T-cell (primary cell): ENCODE data around the gene PNISR. TPM values are rescaled to one million over a fixed set of nuclear protein-coding genes. Genes with fewer than 3 reads are reported as not detected.

ENCODE experiments used
- ATAC-seq, 4 experiments: fragments of 200-7000 bp in 3 of 4; fragments of 150-1000 bp in 1 of 4; cut with Tn5 transposase; replicated peaks in 1 of 4; 1 replicate in 3 of 4; 2 replicates in 1 of 4; pipeline ENCODE4 v1.10.0; 2021; ENCODE audit warnings: moderate library complexity in 3 of 4, mild to moderate bottlenecking in 2 of 4, moderate number of reproducible peaks in 1 of 4
- CTCF ChIA-PET, 2 donors: fragments of 300-600 bp; sonication (Branson Sonifier 250); formaldehyde crosslinking; loops; one replicate each; lab custom pipeline; 2022; ENCODE audit warnings: antibody characterized with exemption in 2 of 2; lab: Charles Lee
- POLR2A ChIA-PET, 2 donors: fragments of 300-600 bp; sonication (Branson Sonifier 250); formaldehyde crosslinking; loops; one replicate each; lab custom pipeline; 2022; ENCODE audit warnings: antibody characterized with exemption in 2 of 2; lab: Charles Lee
- DNase-seq, 35 experiments: peaks; one replicate each; pipeline versions ENCODE4 v3.0.0 to v3.0.0-alpha.2; 2013 to 2023
- H3K27ac ChIP-seq: one replicate; pipeline ENCODE4 v1.5.1; 2013; ENCODE audit warnings: low read length
- H3K27me3 ChIP-seq, 2 experiments: replicated peaks in 1 of 2; 1 replicate in 1 of 2; 2 replicates in 1 of 2; pipeline versions ENCODE4 v1.6.1 to v1.7.0; 2013; ENCODE audit warnings: low read length in 1 of 2, mixed read lengths in 1 of 2; ENCODE audit not compliant: control insufficient read depth in 2 of 2, insufficient read depth in 2 of 2; ENCODE audit errors: extremely low read depth in 1 of 2
- H3K36me3 ChIP-seq, 2 donors: 1 replicate in 1 of 2; 2 replicates in 1 of 2; pipeline versions ENCODE4 v1.6.1 to v1.7.0; 2013; ENCODE audit warnings: low read length in 1 of 2; ENCODE audit not compliant: control insufficient read depth in 2 of 2, insufficient read depth in 1 of 2; ENCODE audit errors: extremely low read depth in 1 of 2
- H3K4me1 ChIP-seq, 2 experiments: 1 replicate in 1 of 2; 2 replicates in 1 of 2; pipeline versions ENCODE4 v1.6.1 to v1.7.0; 2013; ENCODE audit warnings: low read length in 2 of 2, mixed read lengths in 1 of 2; ENCODE audit not compliant: insufficient read depth in 2 of 2, control insufficient read depth in 1 of 2; ENCODE audit errors: extremely low read depth in 1 of 2
- H3K4me3 ChIP-seq, 2 donors: 1 replicate in 1 of 2; 2 replicates in 1 of 2; pipeline versions ENCODE4 v1.5.1 to v1.7.0; 2013; ENCODE audit warnings: mild to moderate bottlenecking in 2 of 2, low read length in 1 of 2, moderate library complexity in 1 of 2; ENCODE audit not compliant: control insufficient read depth in 1 of 2; ENCODE audit errors: extremely low read depth in 1 of 2
- H3K9me3 ChIP-seq: 2 replicates; pipeline ENCODE4 v1.7.0; 2013
- H3K27ac Mint-ChIP-seq, 2 donors: one replicate each; pipeline ENCODE4 v1.8.0; 2020 to 2021; ENCODE audit warnings: mild to moderate bottlenecking in 2 of 2, mixed read lengths in 2 of 2
- H3K27me3 Mint-ChIP-seq, 2 donors: one replicate each; pipeline ENCODE4 v1.8.0; 2021 to 2022; ENCODE audit warnings: mixed read lengths in 2 of 2
- H3K36me3 Mint-ChIP-seq: one replicate; pipeline ENCODE4 v1.8.0; 2021; ENCODE audit warnings: mixed read lengths
- H3K4me1 Mint-ChIP-seq, 3 donors: one replicate each; pipeline ENCODE4 v1.8.0; 2020 to 2022; ENCODE audit warnings: mixed read lengths in 3 of 3, mild to moderate bottlenecking in 1 of 3
- H3K4me3 Mint-ChIP-seq, 3 donors: one replicate each; pipeline ENCODE4 v1.8.0; 2020 to 2022; ENCODE audit warnings: mild to moderate bottlenecking in 3 of 3, mixed read lengths in 3 of 3, moderate library complexity in 3 of 3
- H3K9me3 Mint-ChIP-seq, 3 donors: one replicate each; pipeline ENCODE4 v1.8.0; 2020 to 2022; ENCODE audit warnings: mixed read lengths in 3 of 3
- WGBS: methylation state at CpG from one replicate; pipeline ENCODE4 v1.1.5; 2013; ENCODE audit warnings: missing lambda C conversion rate; ENCODE audit not compliant: insufficient coverage; 5-methylcytosine and 5-hydroxymethylcytosine counted together
- total RNA-seq, 35 experiments: library from RNA in 6 of 35; stranded (reverse) in 6 of 35; fragments of 120-200 nt in 1 of 35; gene quantifications; one replicate each; pipeline versions ENCODE4 v1.2.1 to v1.2.4 and lab custom pipeline; 2013 to 2026

The PNISR gene
- total RNA-seq, 5 donors from 2014 or later (not counting 1 experiment from before 2014, with no cell fraction given), result 212 to 351 (median 234) TPM

- Histone ChIP-seq H3K9me3 (no peaks in the 10 kb centered on the region), H3K27me3 (no peaks in the 10 kb centered on the region), H3K4me1 (peaks cover 6 to 16% of the 10 kb centered on the region in 2 experiments), H3K4me3 (no peak overlapping the region), H3K36me3 (peaks cover 0 to 34% of the 10 kb centered on the region in 2 donors), H3K27ac (no peak overlapping the region)
- no peak for ATAC-seq
- Mint-ChIP-seq H3K4me3 (no peak overlapping the region), H3K36me3 (peaks cover 27% of the 10 kb centered on the region), H3K27me3 (no peaks in the 10 kb centered on the region), H3K27ac (no peak overlapping the region), H3K4me1 (peaks cover 67 to 71% (median 71%) of the 10 kb centered on the region in 3 donors), H3K9me3 (no peaks in the 10 kb centered on the region)
- ChIA-PET CTCF (no interaction called here), POLR2A (interaction anchor here (1.0 to 1.4 kb wide), 2 partner anchors 9 to 12 kb away, joined by 4 to 7 read pairs; partner anchors contain the start of gene PNISR (in 1 of the 2))
- DNase-seq, result no peak
These were observed 9.7 kb downstream of the PNISR start for GRCh38 chr6:99415446-99415845.

GRCh38 chr6:99412065-99412464 is 13.0 kb downstream of the PNISR start:
- H3K36me3 Mint-ChIP-seq, result peaks cover 39% of the 10 kb centered on the region
- H3K9me3 Mint-ChIP-seq, result no peaks in the 10 kb centered on the region
- peaks cover 47 to 49% (median 49%) of the 10 kb centered on the region in 3 donors for H3K4me1 Mint-ChIP-seq
- H3K4me3 Mint-ChIP-seq, result no peak overlapping the region
- Histone ChIP-seq H3K27me3 (no peaks in the 10 kb centered on the region), H3K27ac (no peak overlapping the region), H3K4me1 (peaks cover 0 to 2% of the 10 kb centered on the region in 2 experiments), H3K9me3 (no peaks in the 10 kb centered on the region), H3K36me3 (peaks cover 5 to 62% of the 10 kb centered on the region in 2 donors), H3K4me3 (no peak overlapping the region)
- H3K27ac Mint-ChIP-seq, result no peak overlapping the region
- DNase-seq (no peak), ATAC-seq (no peak)
- POLR2A ChIA-PET, result interaction anchor here in 1 of 2 donors (1.0 kb wide), 1 partner anchor 10 kb away, joined by 6 read pairs; no protein-coding TSS in a partner anchor
- CTCF ChIA-PET, result no interaction called here
- no CpG with 5 or more reads among the region's 1 CpG for WGBS
- H3K27me3 Mint-ChIP-seq, result no peaks in the 10 kb centered on the region

- Histone ChIP-seq H3K36me3 (peaks cover 10 to 81% of the 10 kb centered on the region in 2 donors), H3K27ac (no peak overlapping the region), H3K4me1 (no peaks in the 10 kb centered on the region), H3K9me3 (no peaks in the 10 kb centered on the region), H3K4me3 (no peak overlapping the region), H3K27me3 (no peaks in the 10 kb centered on the region)
- H3K27me3 Mint-ChIP-seq, result no peaks in the 10 kb centered on the region
- peaks cover 31 to 36% (median 31%) of the 10 kb centered on the region in 3 donors for H3K4me1 Mint-ChIP-seq
- ChIA-PET CTCF (interaction anchor here (0.6 to 1.3 kb wide), 3 partner anchors 16 to 458 kb away, joined by 3 to 5 read pairs (median 3); no protein-coding TSS in a partner anchor), POLR2A (interaction anchor here in 1 of 2 donors (0.6 to 1.5 kb wide), 3 partner anchors 15 to 27 kb away, joined by 4 to 8 read pairs (median 5); partner anchors contain the start of genes COQ3 and PNISR)
- no peak overlapping the region for H3K27ac Mint-ChIP-seq
- DNase-seq (no peak), ATAC-seq (no peak)
- H3K36me3 Mint-ChIP-seq, result peaks cover 51% of the 10 kb centered on the region
- no peaks in the 10 kb centered on the region for H3K9me3 Mint-ChIP-seq
- no peak overlapping the region for H3K4me3 Mint-ChIP-seq
These were observed 15.4 kb downstream of the PNISR start for GRCh38 chr6:99409672-99410071.

GRCh38 chr6:99407076-99407475 is 18.0 kb downstream of the PNISR start:
- ATAC-seq (no peak), DNase-seq (no peak)
- no peak overlapping the region for H3K27ac ChIP-seq
- H3K4me3 ChIP-seq, result no peak overlapping the region
- H3K36me3 ChIP-seq, result peaks cover 14 to 92% of the 10 kb centered on the region in 2 donors
- H3K27ac Mint-ChIP-seq, result no peak overlapping the region
- no peaks in the 10 kb centered on the region for H3K9me3 Mint-ChIP-seq
- H3K27me3 Mint-ChIP-seq, result no peaks in the 10 kb centered on the region
- no peak overlapping the region for H3K4me3 Mint-ChIP-seq
- no peaks in the 10 kb centered on the region for H3K4me1 ChIP-seq
- H3K4me1 Mint-ChIP-seq, result peaks cover 11 to 14% (median 11%) of the 10 kb centered on the region in 3 donors
- no peaks in the 10 kb centered on the region for H3K27me3 ChIP-seq
- peaks cover 53% of the 10 kb centered on the region for H3K36me3 Mint-ChIP-seq
- 75% methylated on average over 4 of the region's 7 CpGs for WGBS
- ChIA-PET CTCF (no interaction called here), POLR2A (interaction anchor here in 1 of 2 donors (0.6 kb wide), 1 partner anchor 12 kb away, joined by 5 read pairs; no protein-coding TSS in a partner anchor)
- no peaks in the 10 kb centered on the region for H3K9me3 ChIP-seq

- no peaks in the 10 kb centered on the region for H3K27me3 Mint-ChIP-seq
- H3K36me3 ChIP-seq, result peaks cover 13 to 76% of the 10 kb centered on the region in 2 donors
- POLR2A ChIA-PET, result interaction anchor here (0.5 to 1.9 kb wide), 9 partner anchors 11 to 353 kb away, joined by 3 to 5 read pairs (median 3); partner anchors contain the start of gene PNISR (in 1 of the 2)
- H3K27me3 ChIP-seq, result no peaks in the 10 kb centered on the region
- H3K9me3 ChIP-seq, result no peaks in the 10 kb centered on the region
- no peak overlapping the region for H3K4me3 ChIP-seq
- H3K4me1 Mint-ChIP-seq, result peaks cover 0 to 5% (median 0%) of the 10 kb centered on the region in 3 donors
- peak overlapping the region in 1 of 2 donors; percentile 23 for H3K27ac Mint-ChIP-seq
- DNase-seq (no peak), ATAC-seq (no peak)
- WGBS, result 100% methylated on average over 3 of the region's 5 CpGs
- H3K4me3 Mint-ChIP-seq, result no peak overlapping the region
- CTCF ChIA-PET, result interaction anchor here in 1 of 2 donors (1.7 kb wide), 1 partner anchor 9 kb away, joined by 5 read pairs; the partner anchor contains the start of gene COQ3
- no peaks in the 10 kb centered on the region for H3K4me1 ChIP-seq
- H3K36me3 Mint-ChIP-seq, result peaks cover 52% of the 10 kb centered on the region
- H3K27ac ChIP-seq, result no peak overlapping the region
- H3K9me3 Mint-ChIP-seq, result no peaks in the 10 kb centered on the region
These were observed 22.7 kb downstream of the PNISR start for GRCh38 chr6:99402448-99402847.

- H3K27ac Mint-ChIP-seq, result no peak overlapping the region
These were observed 27.8 kb downstream of the PNISR start for GRCh38 chr6:99397287-99397686.

More at GRCh38 chr6:99397287-99397686, 27.8 kb downstream of the PNISR start:
- Mint-ChIP-seq H3K9me3 (no peaks in the 10 kb centered on the region), H3K27me3 (no peaks in the 10 kb centered on the region), H3K36me3 (peaks cover 20% of the 10 kb centered on the region), H3K4me1 (peaks cover 16 to 26% (median 19%) of the 10 kb centered on the region in 3 donors), H3K4me3 (no peak overlapping the region)
- no peaks in the 10 kb centered on the region for H3K9me3 ChIP-seq
- H3K27ac ChIP-seq, result no peak overlapping the region
- H3K27me3 ChIP-seq, result no peaks in the 10 kb centered on the region
- H3K4me1 ChIP-seq, result peaks cover 2 to 4% of the 10 kb centered on the region in 2 experiments
- ATAC-seq (peak in 2 of 4 experiments; percentile 4 to 8), DNase-seq (no peak)
- ChIA-PET CTCF (no interaction called here), POLR2A (interaction anchor here in 1 of 2 donors (0.6 to 0.8 kb wide), 2 partner anchors 27 to 469 kb away, joined by 3 read pairs; no protein-coding TSS in a partner anchor)
- H3K36me3 ChIP-seq, result peaks cover 7 to 28% of the 10 kb centered on the region in 2 donors
- no peak overlapping the region for H3K4me3 ChIP-seq
- WGBS, result no CpG with 5 or more reads among the region's 1 CpG
